CD14-positive monocyte (primary cell): Measurements from ENCODE around the gene EFEMP2. TPM values are rescaled to one million over a fixed set of nuclear protein-coding genes. Genes with fewer than 3 reads are reported as not detected.
A peak's percentile ranks its signal among the peaks of the same experiment; 100 is the strongest.

Source experiments
- DNase-seq, 3 donors: peaks; one replicate each; pipeline ENCODE4 v3.0.0-alpha.2; 2011 to 2022
- H2AFZ ChIP-seq: 2 replicates; pipeline ENCODE4 v1.6.0; 2012; ENCODE audit warnings: mild to moderate bottlenecking, low read depth, low read length, inconsistent platforms; ENCODE audit not compliant: insufficient read depth, poor library complexity, severe bottlenecking
- H3K27ac ChIP-seq, 2 donors: 1 replicate in 1 of 2; 2 replicates in 1 of 2; pipeline ENCODE4 v1.5.1; 2012 to 2013; ENCODE audit warnings: low read length in 2 of 2, control low read depth in 1 of 2, inconsistent platforms in 1 of 2, low read depth in 1 of 2, mild to moderate bottlenecking in 1 of 2
- H3K27me3 ChIP-seq, 2 donors: one replicate each; pipeline versions ENCODE4 v1.6.0 to v1.6.1; 2011 to 2013; ENCODE audit warnings: low read length in 2 of 2; ENCODE audit not compliant: control insufficient read depth in 2 of 2, insufficient read depth in 2 of 2
- H3K36me3 ChIP-seq, 2 donors: replicated peaks in 1 of 2; 1 replicate in 1 of 2; 2 replicates in 1 of 2; pipeline versions ENCODE4 v1.5.1 to v1.6.1; 2012 to 2013; ENCODE audit warnings: low read length in 2 of 2, control low read depth in 1 of 2, inconsistent platforms in 1 of 2, mild to moderate bottlenecking in 1 of 2; ENCODE audit not compliant: insufficient read depth in 2 of 2, control insufficient read depth in 1 of 2
- H3K4me1 ChIP-seq, 2 donors: 1 replicate in 1 of 2; 2 replicates in 1 of 2; pipeline versions ENCODE4 v1.5.1 to v1.6.1; 2012 to 2013; ENCODE audit warnings: low read length in 2 of 2, control low read depth in 1 of 2, inconsistent platforms in 1 of 2, mild to moderate bottlenecking in 1 of 2, moderate library complexity in 1 of 2; ENCODE audit not compliant: insufficient read depth in 2 of 2, control insufficient read depth in 1 of 2
- H3K4me2 ChIP-seq: replicated peaks from 2 replicates; pipeline ENCODE3; 2012; ENCODE audit warnings: low read length, moderate library complexity, mild to moderate bottlenecking; ENCODE audit not compliant: poor library complexity, severe bottlenecking; ENCODE audit errors: extremely low read depth
- H3K4me3 ChIP-seq, 3 experiments: fragments of 200-600 bp in 1 of 3; sonication (generic) in 1 of 3; replicated peaks in 1 of 3; 1 replicate in 2 of 3; 2 replicates in 1 of 3; pipeline ENCODE4 v1.5.1; 2011 to 2013; ENCODE audit warnings: low read length in 3 of 3, mild to moderate bottlenecking in 3 of 3, control low read depth in 2 of 3, low read depth in 2 of 3, inconsistent platforms in 1 of 3, moderate library complexity in 1 of 3
- H3K79me2 ChIP-seq: 2 replicates; pipeline ENCODE4 v1.6.0; 2012; ENCODE audit warnings: mild to moderate bottlenecking, control low read depth, inconsistent platforms, low read length, moderate library complexity; ENCODE audit not compliant: insufficient read depth
- H3K9ac ChIP-seq: 2 replicates; pipeline ENCODE4 v1.6.0; 2017; ENCODE audit warnings: low read length, mild to moderate bottlenecking; ENCODE audit not compliant: insufficient read depth, poor library complexity, severe bottlenecking
- H3K9me3 ChIP-seq, 2 donors: replicated peaks in 1 of 2; 1 replicate in 1 of 2; 2 replicates in 1 of 2; pipeline versions ENCODE4 v1.5.1 to v1.6.1; 2012 to 2013; ENCODE audit warnings: low read length in 2 of 2, control low read depth in 1 of 2; ENCODE audit not compliant: control insufficient read depth in 1 of 2, insufficient read depth in 1 of 2
- H4K20me1 ChIP-seq: 2 replicates; pipeline ENCODE4 v1.6.0; 2012; ENCODE audit warnings: mild to moderate bottlenecking, low read length, control low read depth, moderate library complexity; ENCODE audit not compliant: insufficient read depth
- H3K27ac Mint-ChIP-seq, 7 donors: one replicate each; pipeline ENCODE4 v1.8.0; 2020; ENCODE audit warnings: mild to moderate bottlenecking in 7 of 7, mixed read lengths in 7 of 7, moderate library complexity in 6 of 7, inconsistent platforms in 2 of 7
- H3K27me3 Mint-ChIP-seq, 3 donors: one replicate each; pipeline ENCODE4 v1.8.0; 2021 to 2022; ENCODE audit warnings: low read depth in 3 of 3, mild to moderate bottlenecking in 3 of 3, mixed read lengths in 3 of 3, moderate library complexity in 3 of 3, inconsistent platforms in 1 of 3
- H3K36me3 Mint-ChIP-seq, 2 donors: one replicate each; pipeline ENCODE4 v1.8.0; 2020; ENCODE audit warnings: mixed read lengths in 2 of 2, inconsistent platforms in 1 of 2, mild to moderate bottlenecking in 1 of 2
- H3K4me1 Mint-ChIP-seq: one replicate; pipeline ENCODE4 v1.8.0; 2020; ENCODE audit warnings: mild to moderate bottlenecking, mixed read lengths
- H3K4me3 Mint-ChIP-seq, 2 donors: one replicate each; pipeline ENCODE4 v1.8.0; 2020; ENCODE audit warnings: mild to moderate bottlenecking in 2 of 2, mixed read lengths in 2 of 2, moderate library complexity in 1 of 2
- H3K9me3 Mint-ChIP-seq, 7 donors: one replicate each; pipeline ENCODE4 v1.8.0; 2020 to 2022; ENCODE audit warnings: mixed read lengths in 7 of 7, mild to moderate bottlenecking in 6 of 7, moderate library complexity in 6 of 7, inconsistent platforms in 2 of 7
- WGBS: methylation state at CpG from one replicate; pipeline ENCODE4 v1.1.5; 2013; ENCODE audit warnings: missing lambda C conversion rate; ENCODE audit not compliant: insufficient coverage; 5-methylcytosine and 5-hydroxymethylcytosine counted together
- intact Hi-C, 2 donors: fragments of 100-400 bp; cut with micrococcal nuclease; formaldehyde crosslinking; loops; one replicate each; pipeline versions ENCODE4 v1.15.0 to v1.15.1; 2023
- polyA plus RNA-seq, 3 donors: library from polyadenylated mRNA; depleted of rRNA in 1 of 3; unstranded in 2 of 3; stranded (reverse) in 1 of 3; fragments of 300-500 nt in 2 of 3; fragments of >200 nt in 1 of 3; fragmentation: Illumina TruSeq in 2 of 3; gene quantifications; 1 replicate in 2 of 3; 2 replicates in 1 of 3; pipeline ENCODE4 v1.2.3, GENCODE V29; 2012 to 2021
- TF ChIP-seq, protein P1 (sequence below): fragments of 200-600 bp; IDR thresholded peaks from one replicate; pipeline ENCODE4 v1.8.0; 2022; ENCODE audit warnings: antibody characterized with exemption, mild to moderate bottlenecking

EFEMP2 gene
- polyA plus RNA-seq, 3 donors, result 0.44 to 14.7 TPM; not detected in 1

DNA sequence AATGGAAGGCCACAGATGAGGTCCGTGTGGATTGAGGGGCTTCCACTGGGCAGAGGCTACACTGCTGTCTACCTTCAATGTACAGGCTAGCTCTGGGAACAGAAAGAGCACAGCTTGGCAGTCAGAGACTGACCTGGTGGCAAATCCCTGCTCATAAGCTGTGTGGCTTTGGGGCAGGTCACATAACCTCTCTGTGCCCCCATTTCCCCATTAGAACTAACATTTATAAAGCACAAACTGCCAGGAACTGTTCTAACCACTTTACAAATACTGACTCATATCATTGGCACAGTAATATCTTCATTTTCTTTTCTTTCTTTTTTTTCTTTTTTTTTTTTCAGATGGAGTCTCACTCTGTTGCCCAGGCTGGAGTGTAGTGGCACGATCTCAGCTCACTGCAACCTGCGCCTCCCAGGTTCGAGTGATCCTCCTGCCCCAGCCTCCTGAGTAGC is 24.4 kb upstream of the EFEMP2 start:
- TF ChIP-seq, protein P1, sequence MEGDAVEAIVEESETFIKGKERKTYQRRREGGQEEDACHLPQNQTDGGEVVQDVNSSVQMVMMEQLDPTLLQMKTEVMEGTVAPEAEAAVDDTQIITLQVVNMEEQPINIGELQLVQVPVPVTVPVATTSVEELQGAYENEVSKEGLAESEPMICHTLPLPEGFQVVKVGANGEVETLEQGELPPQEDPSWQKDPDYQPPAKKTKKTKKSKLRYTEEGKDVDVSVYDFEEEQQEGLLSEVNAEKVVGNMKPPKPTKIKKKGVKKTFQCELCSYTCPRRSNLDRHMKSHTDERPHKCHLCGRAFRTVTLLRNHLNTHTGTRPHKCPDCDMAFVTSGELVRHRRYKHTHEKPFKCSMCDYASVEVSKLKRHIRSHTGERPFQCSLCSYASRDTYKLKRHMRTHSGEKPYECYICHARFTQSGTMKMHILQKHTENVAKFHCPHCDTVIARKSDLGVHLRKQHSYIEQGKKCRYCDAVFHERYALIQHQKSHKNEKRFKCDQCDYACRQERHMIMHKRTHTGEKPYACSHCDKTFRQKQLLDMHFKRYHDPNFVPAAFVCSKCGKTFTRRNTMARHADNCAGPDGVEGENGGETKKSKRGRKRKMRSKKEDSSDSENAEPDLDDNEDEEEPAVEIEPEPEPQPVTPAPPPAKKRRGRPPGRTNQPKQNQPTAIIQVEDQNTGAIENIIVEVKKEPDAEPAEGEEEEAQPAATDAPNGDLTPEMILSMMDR, result no peak
- Histone ChIP-seq H3K9me3 (no peaks in the 10 kb centered on the region), H2AFZ (no peak overlapping the region), H3K79me2 (peaks cover 25% of the 10 kb centered on the region), H3K27me3 (no peaks in the 10 kb centered on the region), H3K27ac (no peak overlapping the region), H3K4me2 (no peak overlapping the region), H3K4me3 (no peak overlapping the region), H3K36me3 (peaks cover 0 to 5% of the 10 kb centered on the region in 2 donors), H3K4me1 (peaks cover 48 to 56% of the 10 kb centered on the region in 2 donors), H3K9ac (no peak overlapping the region), H4K20me1 (peaks cover 12% of the 10 kb centered on the region)
- H3K27ac Mint-ChIP-seq, result no peak overlapping the region
- H3K9me3 Mint-ChIP-seq, result no peaks in the 10 kb centered on the region
- H3K4me1 Mint-ChIP-seq, result peaks cover 39% of the 10 kb centered on the region
- no peak overlapping the region for H3K4me3 Mint-ChIP-seq
- H3K36me3 Mint-ChIP-seq, result peaks cover 16 to 19% of the 10 kb centered on the region in 2 donors
- intact Hi-C loops, result no loop called here
- H3K27me3 Mint-ChIP-seq, result peaks cover 0 to under 1% (median 0%) of the 10 kb centered on the region in 3 donors
- DNase-seq, result no peak
- WGBS, result 92% methylated on average over 1 of the region's 4 CpGs

DNA sequence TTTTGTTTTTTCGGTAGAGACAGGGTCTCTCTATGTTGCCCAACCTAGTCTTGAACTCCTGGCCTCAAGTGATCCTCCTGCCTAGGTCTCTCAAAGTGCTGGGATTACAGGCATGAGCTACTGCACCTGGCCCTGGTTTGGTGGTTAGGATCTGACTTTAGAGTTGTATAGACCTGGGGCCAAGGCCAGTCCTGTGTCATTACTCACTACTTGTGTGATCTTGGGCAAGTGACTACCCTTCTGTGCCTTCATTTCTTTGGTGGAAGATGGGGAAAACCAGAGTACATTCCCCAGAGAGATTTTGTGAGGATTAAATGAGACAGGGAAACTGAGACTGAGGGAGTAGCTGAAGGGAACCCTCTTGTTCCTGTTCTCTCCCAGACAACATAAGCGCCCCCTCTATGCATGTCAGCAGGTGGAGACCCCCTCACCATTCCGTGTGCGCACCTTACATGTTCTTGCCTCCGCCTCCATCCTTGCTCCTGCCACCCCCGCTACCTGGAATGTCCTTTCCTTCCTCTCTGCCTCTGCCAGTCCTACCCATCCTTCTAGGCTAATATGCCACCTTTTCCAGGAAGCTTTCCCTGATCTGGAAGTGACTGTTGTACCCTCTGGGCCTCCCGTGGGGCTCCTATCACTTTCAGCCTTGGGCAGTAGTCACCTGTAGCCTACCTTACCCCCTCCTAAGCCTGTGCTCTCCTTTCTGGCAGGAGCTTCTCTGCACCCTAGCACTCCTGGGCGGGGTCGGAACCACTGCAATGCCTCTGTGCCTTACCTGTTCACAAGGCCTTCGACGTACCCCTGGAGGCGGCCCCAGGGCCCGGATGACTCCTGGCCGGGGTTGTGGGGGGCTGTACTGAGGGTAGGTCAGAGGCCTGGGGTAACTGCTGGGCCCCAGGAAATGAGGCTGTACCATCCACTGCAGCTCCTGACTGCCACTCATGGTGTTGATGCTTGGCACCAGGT is 23.7 kb upstream of the EFEMP2 start:
- Histone ChIP-seq H3K4me1 (peaks cover 55 to 64% of the 10 kb centered on the region in 2 donors), H4K20me1 (peaks cover 12% of the 10 kb centered on the region), H3K36me3 (peaks cover 0 to 5% of the 10 kb centered on the region in 2 donors), H2AFZ (no peak overlapping the region), H3K4me3 (no peak overlapping the region), H3K9ac (no peak overlapping the region), H3K27me3 (no peaks in the 10 kb centered on the region), H3K27ac (no peak overlapping the region), H3K79me2 (peaks cover 32% of the 10 kb centered on the region), H3K9me3 (no peaks in the 10 kb centered on the region), H3K4me2 (no peak overlapping the region)
- intact Hi-C loops, result no loop called here
- peak in 1 of 3 donors; percentile 48 for DNase-seq
- Mint-ChIP-seq H3K27ac (peak overlapping the region in 2 of 7 donors; percentile 54 to 76), H3K4me3 (no peak overlapping the region), H3K27me3 (no peaks in the 10 kb centered on the region), H3K4me1 (peaks cover 43% of the 10 kb centered on the region), H3K36me3 (peaks cover 16 to 19% of the 10 kb centered on the region in 2 donors), H3K9me3 (no peaks in the 10 kb centered on the region)
- TF ChIP-seq, protein P1, result no peak
- WGBS, result 96% methylated on average over 12 of the region's 14 CpGs
